HG03025 (cell line): Measurements from ENCODE around the gene PCDHB7.
"Not testable (repeated sequence)": the region's sequence is repeated elsewhere in the genome, so short reads cannot be mapped to it uniquely, and the experiment has no call there.

Source experiments
- ATAC-seq: cut with Tn5 transposase; IDR thresholded peaks from one replicate; pipeline ENCODE4 v1.9.1; 2021; ENCODE audit warnings: mild to moderate bottlenecking, moderate library complexity; ENCODE audit not compliant: unreplicated experiment, low FRiP score

PCDHB7 gene

DNA sequence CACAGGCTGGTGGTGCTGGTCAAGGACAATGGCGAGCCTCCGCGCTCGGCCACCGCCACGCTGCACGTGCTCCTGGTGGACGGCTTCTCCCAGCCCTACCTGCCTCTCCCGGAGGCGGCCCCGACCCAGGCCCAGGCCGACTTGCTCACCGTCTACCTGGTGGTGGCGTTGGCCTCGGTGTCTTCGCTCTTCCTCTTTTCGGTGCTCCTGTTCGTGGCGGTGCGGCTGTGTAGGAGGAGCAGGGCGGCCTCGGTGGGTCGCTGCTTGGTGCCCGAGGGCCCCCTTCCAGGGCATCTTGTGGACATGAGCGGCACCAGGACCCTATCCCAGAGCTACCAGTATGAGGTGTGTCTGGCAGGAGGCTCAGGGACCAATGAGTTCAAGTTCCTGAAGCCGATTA lies 43.6 kb downstream of the PCDHB7 start:
- ATAC-seq = not testable (repeated sequence)

- ATAC-seq = no peak
These were observed 50.8 kb downstream of the PCDHB7 start, which contains the start of gene PCDHB14 for GRCh38 chr5:141223112-141223783. TSS of gene PCDHB14 (plus strand) at chr5:141223343. CDS start at chr5:141223506, 163 bp downstream.

DNA sequence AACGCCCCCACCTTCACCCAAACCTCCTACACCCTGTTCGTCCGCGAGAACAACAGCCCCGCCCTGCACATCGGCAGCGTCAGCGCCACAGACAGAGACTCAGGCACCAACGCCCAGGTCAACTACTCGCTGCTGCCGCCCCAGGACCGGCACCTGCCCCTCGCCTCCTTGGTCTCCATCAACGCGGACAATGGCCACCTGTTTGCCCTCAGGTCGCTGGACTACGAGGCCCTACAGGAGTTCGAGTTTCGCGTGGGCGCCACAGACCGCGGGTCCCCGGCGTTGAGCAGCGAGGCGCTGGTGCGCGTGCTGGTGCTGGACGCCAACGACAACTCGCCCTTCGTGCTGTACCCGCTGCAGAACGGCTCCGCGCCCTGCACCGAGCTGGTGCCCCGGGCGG lies 52.4 kb downstream of the PCDHB7 start:
- not testable (repeated sequence) for ATAC-seq

DNA sequence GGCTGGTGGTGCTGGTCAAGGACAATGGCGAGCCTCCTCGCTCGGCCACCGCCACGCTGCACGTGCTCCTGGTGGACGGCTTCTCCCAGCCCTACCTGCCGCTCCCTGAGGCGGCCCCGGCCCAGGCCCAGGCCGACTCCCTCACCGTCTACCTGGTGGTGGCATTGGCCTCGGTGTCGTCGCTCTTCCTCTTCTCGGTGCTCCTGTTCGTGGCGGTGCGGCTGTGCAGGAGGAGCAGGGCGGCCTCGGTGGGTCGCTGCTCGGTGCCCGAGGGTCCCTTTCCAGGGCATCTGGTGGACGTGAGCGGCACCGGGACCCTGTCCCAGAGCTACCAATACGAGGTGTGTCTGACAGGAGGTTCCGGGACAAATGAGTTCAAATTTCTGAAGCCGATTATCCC lies 53.0 kb downstream of the PCDHB7 start:
- not testable (repeated sequence) for ATAC-seq
